Neural cell (in vitro differentiated cells): ENCODE data around the gene HPS4. TPM values are rescaled to one million over a fixed set of nuclear protein-coding genes. Genes with fewer than 3 reads are reported as not detected.

Experiments
- H2AFZ ChIP-seq: fragments of 200-600, 300-800 bp; sonication (generic), shearing (Covaris generic); 2 replicates; pipeline ENCODE4 v1.6.0; 2014; ENCODE audit warnings: low read depth, mild to moderate bottlenecking, antibody characterized with exemption, low read length, moderate library complexity
- H3F3A ChIP-seq: fragments of 200-600 bp; shearing (Covaris generic); 2 replicates; pipeline ENCODE4 v1.6.1; 2016; ENCODE audit warnings: mild to moderate bottlenecking, moderate library complexity, mixed read lengths, antibody characterized with exemption, low read length; ENCODE audit not compliant: insufficient read depth, poor library complexity, severe bottlenecking
- H3K27ac ChIP-seq: fragments of 200-600, 300-800 bp; sonication (generic), shearing (Covaris generic); 2 replicates; pipeline ENCODE4 v1.5.1; 2014; ENCODE audit warnings: mild to moderate bottlenecking, low read length, moderate library complexity
- H3K27me3 ChIP-seq: fragments of 300-800, 200-600 bp; sonication (generic), shearing (Covaris generic); 2 replicates; pipeline ENCODE4 v1.6.0; 2014; ENCODE audit warnings: mild to moderate bottlenecking, low read depth, low read length, moderate library complexity; ENCODE audit not compliant: insufficient read depth
- H3K36me3 ChIP-seq: fragments of 300-800, 200-600 bp; sonication (generic), shearing (Covaris generic); 2 replicates; pipeline ENCODE4 v1.5.1; 2014; ENCODE audit warnings: mild to moderate bottlenecking, antibody characterized with exemption, low read length, moderate library complexity; ENCODE audit not compliant: insufficient read depth
- H3K4me2 ChIP-seq: fragments of 300-800, 200-600 bp; sonication (generic), shearing (Covaris generic); 2 replicates; pipeline ENCODE4 v1.6.0; 2014; ENCODE audit warnings: mild to moderate bottlenecking, low read length
- H3K4me3 ChIP-seq: fragments of 300-800, 200-600 bp; sonication (generic), shearing (Covaris generic); 2 replicates; pipeline ENCODE4 v1.5.1; 2014; ENCODE audit warnings: mild to moderate bottlenecking, low read length, moderate library complexity
- H3K79me2 ChIP-seq: fragments of 200-600 bp; shearing (Covaris generic); replicated peaks from 2 replicates; pipeline ENCODE4 v1.6.0; 2014; ENCODE audit warnings: mild to moderate bottlenecking, low read length, moderate library complexity; ENCODE audit not compliant: insufficient read depth
- H3K9ac ChIP-seq: fragments of 300-800, 200-600 bp; sonication (generic), shearing (Covaris generic); 2 replicates; pipeline ENCODE4 v1.6.1; 2016; ENCODE audit warnings: mild to moderate bottlenecking, low read length, mixed read lengths
- H3K9me2 ChIP-seq: fragments of 200-600 bp; shearing (Covaris generic); 2 replicates; pipeline ENCODE4 v1.6.1; 2016; ENCODE audit warnings: mild to moderate bottlenecking, low read length, mixed read lengths; ENCODE audit not compliant: insufficient read depth
- H3K9me3 ChIP-seq: fragments of 200-600, 300-800 bp; sonication (generic), shearing (Covaris generic); 2 replicates; pipeline ENCODE4 v1.6.1; 2016; ENCODE audit warnings: mild to moderate bottlenecking, mixed run types, low read length, moderate library complexity, mixed read lengths
- H4K20me1 ChIP-seq: fragments of 200-600 bp; shearing (Covaris generic); 2 replicates; pipeline ENCODE4 v1.6.1; 2016; ENCODE audit warnings: mild to moderate bottlenecking, mixed run types; ENCODE audit not compliant: insufficient read depth
- EP300 ChIP-seq: fragments of 450-650 bp; conservative IDR thresholded peaks from 2 replicates; pipeline ENCODE4 v1.6.1; 2014; ENCODE audit warnings: antibody characterized with exemption, mild to moderate bottlenecking, moderate library complexity; ENCODE audit not compliant: poor library complexity, severe bottlenecking
- EZH2 ChIP-seq: fragments of 200-600, 300-800 bp; shearing (Covaris generic), sonication (generic); IDR thresholded peaks from 2 replicates; pipeline ENCODE4 v1.6.1; 2014; ENCODE audit warnings: antibody characterized with exemption, low read length, borderline replicate concordance, mild to moderate bottlenecking; ENCODE audit not compliant: insufficient read depth, poor library complexity, severe bottlenecking
- MXI1 ChIP-seq: fragments of 450-650 bp; conservative IDR thresholded peaks from 2 replicates; pipeline ENCODE4 v1.6.1; 2014; ENCODE audit warnings: antibody characterized with exemption, mild to moderate bottlenecking; ENCODE audit not compliant: poor library complexity, severe bottlenecking
- POLR2AphosphoS5 ChIP-seq: IDR thresholded peaks from 2 replicates; pipeline ENCODE4 v1.6.1; 2012
- RAD21 ChIP-seq: fragments of 450-650 bp; conservative IDR thresholded peaks from 2 replicates; pipeline ENCODE4 v1.6.1; 2014; ENCODE audit warnings: antibody characterized with exemption, mild to moderate bottlenecking, moderate library complexity
- SMC3 ChIP-seq: fragments of 450-650 bp; conservative IDR thresholded peaks from 2 replicates; pipeline ENCODE4 v1.6.1; 2014; ENCODE audit warnings: antibody characterized with exemption, mild to moderate bottlenecking, moderate library complexity; ENCODE audit not compliant: poor library complexity
- TAF1 ChIP-seq: IDR thresholded peaks from 2 replicates; pipeline ENCODE4 v1.6.1; 2012; ENCODE audit warnings: low read depth
- polyA plus RNA-seq: library from polyadenylated mRNA; depleted of rRNA; stranded (reverse); fragments of >200 nt; gene quantifications from 2 replicates; pipeline ENCODE4 v1.2.3, GENCODE V29; 2014
- TF ChIP-seq, protein P1 (sequence below): IDR thresholded peaks from 2 replicates; pipeline ENCODE4 v1.6.1; 2012; ENCODE audit warnings: borderline replicate concordance
- TF ChIP-seq, protein P2 (sequence below): fragments of 450-650 bp; IDR thresholded peaks from 2 replicates; pipeline ENCODE4 v1.5.1; 2014; ENCODE audit warnings: antibody characterized with exemption, mild to moderate bottlenecking, moderate library complexity; ENCODE audit not compliant: poor library complexity, severe bottlenecking

The HPS4 gene
- polyA plus RNA-seq, 1 donor from 2014 or later = 54.1 TPM

DNA sequence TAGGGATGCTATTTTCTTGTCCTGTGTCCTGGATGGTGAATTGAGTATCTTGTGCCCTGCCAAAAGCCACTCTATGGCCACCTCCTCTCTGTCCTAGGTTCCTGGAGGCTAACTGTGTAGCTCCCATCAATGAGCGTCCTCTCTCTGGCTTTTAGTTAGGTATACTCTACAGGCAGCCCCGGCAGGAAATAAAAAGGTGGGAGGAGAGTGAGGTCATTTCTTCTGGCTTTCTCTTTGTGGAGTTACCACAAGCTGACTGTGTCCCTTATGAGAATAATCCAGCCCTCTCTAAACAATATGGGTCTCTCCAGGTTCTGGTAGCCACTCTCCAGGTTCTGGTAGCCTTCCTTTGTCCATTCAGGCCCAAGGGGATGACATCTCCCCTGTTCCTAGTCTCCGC lies 66.2 kb downstream of the HPS4 start:
- no peak overlapping the region for H2AFZ ChIP-seq
- no peaks in the 10 kb centered on the region for H3F3A ChIP-seq
- no peaks in the 10 kb centered on the region for H3K36me3 ChIP-seq
- H3K9me2 ChIP-seq = no peaks in the 10 kb centered on the region
- H3K79me2 ChIP-seq = no peaks in the 10 kb centered on the region
- H3K9me3 ChIP-seq = no peaks in the 10 kb centered on the region
- H3K9ac ChIP-seq = no peak overlapping the region
- H3K4me3 ChIP-seq = no peak overlapping the region
- TF ChIP-seq RAD21 (no peak), TAF1 (no peak), EZH2 (no peak), EP300 (no peak), SMC3 (no peak), POLR2AphosphoS5 (no peak), MXI1 (no peak)
- TF ChIP-seq, protein P1, sequence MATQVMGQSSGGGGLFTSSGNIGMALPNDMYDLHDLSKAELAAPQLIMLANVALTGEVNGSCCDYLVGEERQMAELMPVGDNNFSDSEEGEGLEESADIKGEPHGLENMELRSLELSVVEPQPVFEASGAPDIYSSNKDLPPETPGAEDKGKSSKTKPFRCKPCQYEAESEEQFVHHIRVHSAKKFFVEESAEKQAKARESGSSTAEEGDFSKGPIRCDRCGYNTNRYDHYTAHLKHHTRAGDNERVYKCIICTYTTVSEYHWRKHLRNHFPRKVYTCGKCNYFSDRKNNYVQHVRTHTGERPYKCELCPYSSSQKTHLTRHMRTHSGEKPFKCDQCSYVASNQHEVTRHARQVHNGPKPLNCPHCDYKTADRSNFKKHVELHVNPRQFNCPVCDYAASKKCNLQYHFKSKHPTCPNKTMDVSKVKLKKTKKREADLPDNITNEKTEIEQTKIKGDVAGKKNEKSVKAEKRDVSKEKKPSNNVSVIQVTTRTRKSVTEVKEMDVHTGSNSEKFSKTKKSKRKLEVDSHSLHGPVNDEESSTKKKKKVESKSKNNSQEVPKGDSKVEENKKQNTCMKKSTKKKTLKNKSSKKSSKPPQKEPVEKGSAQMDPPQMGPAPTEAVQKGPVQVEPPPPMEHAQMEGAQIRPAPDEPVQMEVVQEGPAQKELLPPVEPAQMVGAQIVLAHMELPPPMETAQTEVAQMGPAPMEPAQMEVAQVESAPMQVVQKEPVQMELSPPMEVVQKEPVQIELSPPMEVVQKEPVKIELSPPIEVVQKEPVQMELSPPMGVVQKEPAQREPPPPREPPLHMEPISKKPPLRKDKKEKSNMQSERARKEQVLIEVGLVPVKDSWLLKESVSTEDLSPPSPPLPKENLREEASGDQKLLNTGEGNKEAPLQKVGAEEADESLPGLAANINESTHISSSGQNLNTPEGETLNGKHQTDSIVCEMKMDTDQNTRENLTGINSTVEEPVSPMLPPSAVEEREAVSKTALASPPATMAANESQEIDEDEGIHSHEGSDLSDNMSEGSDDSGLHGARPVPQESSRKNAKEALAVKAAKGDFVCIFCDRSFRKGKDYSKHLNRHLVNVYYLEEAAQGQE = no peak
- TF ChIP-seq, protein P2, sequence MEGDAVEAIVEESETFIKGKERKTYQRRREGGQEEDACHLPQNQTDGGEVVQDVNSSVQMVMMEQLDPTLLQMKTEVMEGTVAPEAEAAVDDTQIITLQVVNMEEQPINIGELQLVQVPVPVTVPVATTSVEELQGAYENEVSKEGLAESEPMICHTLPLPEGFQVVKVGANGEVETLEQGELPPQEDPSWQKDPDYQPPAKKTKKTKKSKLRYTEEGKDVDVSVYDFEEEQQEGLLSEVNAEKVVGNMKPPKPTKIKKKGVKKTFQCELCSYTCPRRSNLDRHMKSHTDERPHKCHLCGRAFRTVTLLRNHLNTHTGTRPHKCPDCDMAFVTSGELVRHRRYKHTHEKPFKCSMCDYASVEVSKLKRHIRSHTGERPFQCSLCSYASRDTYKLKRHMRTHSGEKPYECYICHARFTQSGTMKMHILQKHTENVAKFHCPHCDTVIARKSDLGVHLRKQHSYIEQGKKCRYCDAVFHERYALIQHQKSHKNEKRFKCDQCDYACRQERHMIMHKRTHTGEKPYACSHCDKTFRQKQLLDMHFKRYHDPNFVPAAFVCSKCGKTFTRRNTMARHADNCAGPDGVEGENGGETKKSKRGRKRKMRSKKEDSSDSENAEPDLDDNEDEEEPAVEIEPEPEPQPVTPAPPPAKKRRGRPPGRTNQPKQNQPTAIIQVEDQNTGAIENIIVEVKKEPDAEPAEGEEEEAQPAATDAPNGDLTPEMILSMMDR = no peak
- no peaks in the 10 kb centered on the region for H3K27me3 ChIP-seq
- no peak overlapping the region for H3K27ac ChIP-seq
- H3K4me2 ChIP-seq = no peak overlapping the region
- H4K20me1 ChIP-seq = no peaks in the 10 kb centered on the region

DNA sequence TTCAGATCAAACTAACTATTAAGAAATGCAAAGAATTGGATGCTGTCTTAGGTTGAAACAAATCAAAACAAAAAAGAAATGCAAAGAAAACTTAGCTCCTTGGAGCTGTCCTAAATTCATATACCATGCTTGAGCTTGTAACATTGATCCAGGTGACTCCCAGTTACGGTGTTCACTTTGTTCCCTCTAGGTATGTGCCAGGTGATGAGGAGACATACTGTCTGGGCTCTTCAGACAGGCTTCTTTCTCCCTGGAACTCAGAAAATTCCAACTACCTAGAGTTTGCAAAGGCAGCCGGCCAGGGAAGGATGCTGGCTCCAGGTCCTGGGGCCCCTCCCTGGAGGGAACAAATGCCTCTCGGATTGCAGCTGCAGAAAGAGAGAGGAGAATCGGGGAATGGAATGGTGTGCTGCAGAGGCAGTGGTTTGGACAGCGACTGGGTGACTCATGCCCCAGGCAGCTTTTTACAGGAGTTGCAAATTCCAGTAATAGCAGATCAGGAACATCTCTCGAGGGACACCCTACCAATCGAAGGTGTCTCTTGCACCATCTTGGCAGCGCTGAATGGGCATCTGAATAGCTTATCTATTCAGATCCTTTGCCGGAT lies 66.8 kb downstream of the HPS4 start:
- no peak overlapping the region for H3K4me2 ChIP-seq
- H4K20me1 ChIP-seq = no peaks in the 10 kb centered on the region
- TF ChIP-seq EZH2 (no peak), POLR2AphosphoS5 (no peak), EP300 (no peak), SMC3 (no peak), MXI1 (no peak), RAD21 (no peak), TAF1 (no peak)
- TF ChIP-seq, protein P1 = no peak
- TF ChIP-seq, protein P2 = no peak
- H3K79me2 ChIP-seq = no peaks in the 10 kb centered on the region
- no peak overlapping the region for H2AFZ ChIP-seq
- H3F3A ChIP-seq = peaks cover 2% of the 10 kb centered on the region
- H3K4me3 ChIP-seq = no peak overlapping the region
- no peaks in the 10 kb centered on the region for H3K27me3 ChIP-seq
- H3K9me2 ChIP-seq = no peaks in the 10 kb centered on the region
- H3K9ac ChIP-seq = no peak overlapping the region
- H3K36me3 ChIP-seq = no peaks in the 10 kb centered on the region
- H3K9me3 ChIP-seq = no peaks in the 10 kb centered on the region
- no peak overlapping the region for H3K27ac ChIP-seq
